ENCODE results near the gene FOXL1.

FOXL1 gene

GRCh38 chr16:86577314-86577971, 906 bp upstream of the FOXL1 start:
- FAIRE-seq, result no peak
- TF ChIP-seq CTCF (IDR thresholded peaks at IDR 0.05; ENCODE audit: insufficient read depth, missing control alignments), result no peak

GRCh38 chr16:86578611-86579267, 390 bp downstream of the FOXL1 start:
- TF ChIP-seq CTCF (IDR thresholded peaks at IDR 0.05; ENCODE audit: insufficient read depth, missing control alignments), result no peak
- FAIRE-seq (no peak), DNase-seq (ENCODE audit: insufficient read length, low spot score) (no peak)

More at GRCh38 chr16:86577314-86577971, 906 bp upstream of the FOXL1 start:
- DNase-seq (ENCODE audit: insufficient read length, low spot score), result no peak

GRCh38 chr16:86579268-86580062, 1.1 kb downstream of the FOXL1 start:
- no peak for TF ChIP-seq CTCF (IDR thresholded peaks at IDR 0.05; ENCODE audit: insufficient read depth, missing control alignments)
- FAIRE-seq (no peak), DNase-seq (ENCODE audit: insufficient read length, low spot score) (no peak)

- no peak for TF ChIP-seq CTCF (IDR thresholded peaks at IDR 0.05; ENCODE audit: insufficient read depth, missing control alignments)
- DNase-seq (ENCODE audit: insufficient read length, low spot score), result no peak
- no peak for FAIRE-seq
These were observed 1.9 kb downstream of the FOXL1 start for GRCh38 chr16:86580063-86580790.

- no peak for TF ChIP-seq CTCF (IDR thresholded peaks at IDR 0.05; ENCODE audit: insufficient read depth, missing control alignments)
- no peak for DNase-seq (ENCODE audit: insufficient read length, low spot score)
- no peak for FAIRE-seq
These were observed 2.4 kb downstream of the FOXL1 start for GRCh38 chr16:86580791-86581170.

- FAIRE-seq (no peak), DNase-seq (ENCODE audit: insufficient read length, low spot score) (no peak)
- TF ChIP-seq CTCF (IDR thresholded peaks at IDR 0.05; ENCODE audit: insufficient read depth, missing control alignments), result no peak
These were observed 3.1 kb downstream of the FOXL1 start for GRCh38 chr16:86581458-86581857.
